NK-92 treated with Interleukin-12 subunit alpha and Interleukin-12 subunit beta, amount 100 ng/mL, for 24 hours (cell line): ENCODE measurements around the gene FBXL20.
"Not testable (repeated sequence)": the region's sequence is repeated elsewhere in the genome, so short reads cannot be mapped to it uniquely, and the experiment has no call there.

ENCODE experiments used
- DNase-seq: peaks from one replicate; lab custom pipeline; 2025; lab: John Stamatoyannopoulos, UW

FBXL20 gene

GRCh38 chr17:39380144-39380543 is 21.3 kb downstream of the FBXL20 start:
- no peak for DNase-seq

DNA sequence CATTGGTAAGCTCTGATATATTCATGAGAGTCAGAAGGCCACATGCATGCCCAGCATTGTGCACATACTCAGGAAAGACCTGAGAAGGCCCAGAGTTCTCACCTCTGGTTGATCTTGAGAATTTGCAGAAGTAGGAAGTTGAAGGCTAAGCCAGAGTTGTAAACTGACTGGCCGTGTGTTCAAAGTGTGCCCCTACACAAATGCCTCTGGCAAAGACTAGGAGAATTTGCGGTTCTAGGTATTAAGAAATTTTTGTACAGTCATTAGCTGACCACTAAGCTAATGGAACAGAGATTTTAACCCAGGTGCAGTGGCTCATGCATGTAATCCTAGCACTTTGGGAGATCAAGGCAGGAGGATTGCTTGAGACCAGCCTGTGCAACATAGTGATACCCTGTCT is 25.0 kb downstream of the FBXL20 start:
- DNase-seq = no peak

- DNase-seq = not testable (repeated sequence)
These were observed 33.6 kb downstream of the FBXL20 start for GRCh38 chr17:39367805-39368204.

DNA sequence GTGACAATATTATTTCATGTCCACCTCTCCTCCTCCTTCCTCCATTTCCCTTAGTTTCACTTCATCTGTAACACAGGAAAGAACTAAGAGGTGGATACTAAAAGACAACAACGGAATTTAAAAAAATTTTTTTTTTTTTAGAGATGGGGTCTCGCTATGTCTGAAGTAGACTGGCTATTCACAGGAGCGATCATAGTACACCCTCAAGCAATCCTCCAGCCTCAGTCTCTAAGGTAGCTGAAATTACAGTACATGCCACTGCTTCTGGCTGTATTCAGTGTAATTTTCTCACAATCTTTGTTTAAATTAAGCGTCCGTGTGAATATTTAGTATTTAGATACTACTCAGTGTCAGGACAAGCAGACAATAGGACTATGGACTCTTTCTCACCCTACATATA is 35.6 kb downstream of the FBXL20 start:
- DNase-seq = no peak

DNA sequence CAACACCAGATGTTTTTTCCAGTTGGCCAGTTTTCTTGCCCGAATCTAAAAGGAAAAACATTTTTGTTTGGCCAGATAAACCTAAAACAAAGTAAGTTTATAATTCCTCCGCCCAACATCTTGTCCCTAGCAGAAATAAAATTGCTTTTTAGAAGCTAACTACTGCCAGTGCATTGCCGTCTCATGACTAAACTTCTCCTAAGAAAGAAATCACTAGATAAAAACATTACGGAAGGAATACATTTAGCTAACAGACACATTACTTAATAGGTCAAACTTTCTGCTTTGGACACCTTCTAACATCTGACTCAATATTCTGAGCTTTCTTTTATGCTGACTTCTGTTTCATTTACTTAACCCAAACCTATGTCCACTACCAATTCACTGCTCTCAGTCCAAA is 36.2 kb downstream of the FBXL20 start:
- no peak for DNase-seq

DNA sequence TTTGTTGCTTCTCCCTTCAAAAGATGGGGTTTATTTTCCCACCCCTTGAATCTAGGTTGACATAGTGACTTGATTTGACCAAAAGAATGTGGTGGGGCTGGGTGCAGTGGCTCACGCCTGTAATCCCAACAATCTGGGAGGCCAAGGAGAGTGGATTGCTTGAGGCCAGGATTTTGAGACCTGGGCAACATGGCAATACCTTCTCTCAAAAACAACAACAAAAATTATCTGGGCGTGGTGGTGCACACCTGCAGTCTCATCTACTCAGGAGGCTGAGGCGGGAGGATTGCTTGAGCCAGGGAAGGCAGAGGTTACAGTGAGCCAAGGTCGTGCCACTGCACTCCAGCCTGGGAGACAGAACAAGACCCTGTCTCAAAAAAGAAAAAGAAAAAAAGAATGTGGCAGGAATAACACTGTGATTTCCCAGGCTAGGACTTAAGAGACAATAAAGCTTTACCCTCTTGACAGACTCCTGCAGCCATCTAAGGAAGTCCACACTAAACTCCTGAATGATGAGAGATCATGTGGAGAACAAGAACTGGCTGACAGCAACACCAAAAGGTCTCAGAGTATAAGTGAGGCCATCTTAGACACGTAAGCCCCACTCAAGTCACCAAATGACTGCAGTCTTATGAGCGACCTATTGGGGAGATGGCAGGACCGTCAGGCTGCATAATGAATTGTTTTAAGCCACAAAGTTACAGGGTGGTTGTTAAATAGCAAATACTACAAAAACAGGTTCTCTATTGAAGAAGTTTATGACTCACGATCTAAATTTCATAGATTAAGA is 37.0 kb downstream of the FBXL20 start:
- no peak for DNase-seq

- no peak for DNase-seq
These were observed 40.4 kb downstream of the FBXL20 start for GRCh38 chr17:39361064-39361463.

DNA sequence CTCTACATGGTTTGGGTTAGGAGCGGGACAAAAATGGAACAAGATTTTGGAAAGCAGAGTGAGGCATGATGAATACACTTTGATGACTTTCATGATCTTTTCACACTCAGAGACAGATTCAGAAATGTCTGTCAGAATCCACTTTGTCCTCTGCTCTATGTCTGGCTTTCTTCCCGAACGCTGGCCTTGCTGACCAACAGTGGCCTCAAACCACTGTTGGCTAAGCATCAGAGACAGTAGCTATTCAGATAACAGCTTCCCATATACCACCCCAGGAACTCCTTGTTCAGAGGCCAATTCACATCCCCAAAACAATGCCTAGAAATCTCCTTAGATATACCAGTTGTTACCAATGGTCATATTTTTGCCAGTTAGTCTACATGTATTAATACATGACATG is 40.9 kb downstream of the FBXL20 start:
- DNase-seq = no peak

GRCh38 chr17:39359994-39360393 is 41.4 kb downstream of the FBXL20 start:
- DNase-seq = no peak

DNA sequence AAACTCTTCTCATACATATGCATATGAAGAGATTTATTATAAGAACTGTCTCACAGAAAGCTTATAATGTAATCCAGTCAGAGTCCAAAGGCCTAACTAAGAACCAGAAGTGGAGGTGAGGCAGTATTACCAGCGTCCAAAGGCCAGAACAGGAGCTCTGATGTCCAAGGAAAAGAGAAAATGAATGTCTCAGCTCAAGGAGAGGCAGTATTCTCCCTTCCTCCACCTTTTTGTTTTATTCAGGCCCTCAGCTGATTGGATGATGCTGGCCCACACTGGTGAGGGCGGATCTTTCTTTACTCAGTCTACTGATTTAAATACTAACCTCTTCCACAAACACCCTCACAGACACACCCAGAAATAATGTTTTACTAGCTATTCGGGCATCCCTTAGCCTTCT is 43.4 kb downstream of the FBXL20 start:
- no peak for DNase-seq

GRCh38 chr17:39357488-39357887 is 43.9 kb downstream of the FBXL20 start:
- no peak for DNase-seq

GRCh38 chr17:39352986-39353385 is 48.4 kb downstream of the FBXL20 start:
- DNase-seq = no peak

GRCh38 chr17:39352511-39352910 is 48.9 kb downstream of the FBXL20 start:
- no peak for DNase-seq

DNA sequence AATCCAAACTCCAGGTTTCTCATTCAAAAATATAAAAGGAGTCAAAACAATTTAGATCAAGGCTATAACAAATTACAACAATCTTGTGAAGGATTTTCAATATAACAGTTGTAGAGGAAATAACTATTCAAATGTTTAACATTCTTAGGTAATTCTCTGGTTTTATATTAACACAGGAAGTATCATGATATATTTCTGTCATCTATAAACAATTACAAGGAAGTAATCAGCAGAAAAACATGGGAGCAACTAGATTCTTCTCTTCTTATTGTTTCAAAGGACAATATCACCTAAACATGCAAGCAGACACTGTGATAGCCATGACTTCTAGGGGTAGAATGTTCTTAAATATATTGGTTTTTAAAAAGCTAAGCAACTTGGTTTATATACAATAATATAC is 49.9 kb downstream of the FBXL20 start:
- DNase-seq = no peak

DNA sequence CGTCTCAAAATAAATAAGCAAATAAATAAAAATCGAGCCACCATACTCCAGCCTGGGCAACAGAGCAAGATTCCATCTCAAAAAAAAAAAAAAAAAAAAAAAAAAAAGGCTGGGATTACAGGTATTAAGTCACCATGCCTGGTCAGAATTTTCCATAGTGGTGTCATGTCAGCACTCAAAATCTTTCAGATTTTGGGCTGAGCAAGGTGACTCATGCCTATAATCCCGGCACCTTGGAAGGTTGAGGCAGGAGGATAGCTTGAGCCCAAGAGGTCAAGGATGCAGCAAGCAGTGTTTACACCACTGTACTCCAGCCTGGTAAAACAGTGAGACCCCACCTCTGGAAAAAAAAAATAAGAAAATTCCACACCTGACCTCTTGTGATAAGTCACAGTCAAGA is 52.2 kb downstream of the FBXL20 start:
- DNase-seq = no peak

DNA sequence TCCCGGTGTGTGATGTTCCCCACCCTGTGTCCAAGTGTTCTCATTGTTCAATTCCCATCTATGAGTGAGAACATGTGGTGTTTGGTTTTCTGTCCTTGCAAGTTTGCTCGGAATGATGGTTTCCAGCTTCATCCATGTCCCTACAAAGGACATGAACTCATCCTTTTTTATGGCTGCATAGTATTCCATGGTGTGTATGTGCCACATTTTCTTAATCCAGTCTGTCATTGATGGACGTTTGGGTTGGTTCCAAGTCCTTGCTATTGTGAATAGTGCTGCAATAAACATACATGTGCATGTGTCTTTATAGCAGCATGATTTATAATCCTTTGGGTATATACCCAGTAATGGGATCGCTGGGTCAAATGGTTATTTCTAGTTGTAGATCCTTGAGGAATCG is 54.6 kb downstream of the FBXL20 start:
- not testable (repeated sequence) for DNase-seq

DNA sequence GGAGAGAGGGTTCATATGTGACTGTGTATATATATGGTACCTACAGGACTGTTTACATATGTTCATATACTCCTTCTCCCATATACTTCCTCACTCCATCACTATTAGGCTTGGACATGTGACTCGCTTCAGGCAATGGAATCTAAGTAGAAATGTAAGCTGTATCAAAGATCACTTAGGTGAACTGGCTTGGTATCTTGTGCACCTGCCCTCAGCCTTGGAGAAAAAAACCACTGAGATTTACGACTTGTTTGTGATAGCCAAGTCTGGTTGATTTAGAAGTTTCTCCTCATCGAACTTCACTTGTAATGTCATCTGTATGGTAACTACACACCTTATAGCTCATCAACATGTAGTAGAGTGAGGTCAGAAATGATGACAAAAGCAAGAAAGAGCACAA is 59.9 kb downstream of the FBXL20 start:
- DNase-seq = no peak

- no peak for DNase-seq
These were observed 60.7 kb downstream of the FBXL20 start for GRCh38 chr17:39340731-39341130.

GRCh38 chr17:39339272-39339671 is 62.2 kb downstream of the FBXL20 start:
- no peak for DNase-seq

GRCh38 chr17:39337649-39338048 is 63.8 kb downstream of the FBXL20 start:
- not testable (repeated sequence) for DNase-seq

- DNase-seq = no peak
These were observed 65.7 kb downstream of the FBXL20 start for GRCh38 chr17:39335704-39336223.

GRCh38 chr17:39334008-39334744 is 67.2 kb downstream of the FBXL20 start:
- not testable (repeated sequence) for DNase-seq

- DNase-seq = no peak
These were observed 69.3 kb downstream of the FBXL20 start for GRCh38 chr17:39332092-39332491.
